ENCODE results near the gene RRBP1. TPM values are rescaled to one million over a fixed set of nuclear protein-coding genes. Genes with fewer than 3 reads are reported as not detected.
A peak's percentile ranks its signal among the peaks of the same experiment; 100 is the strongest.

RRBP1 gene
- total and polyA plus RNA-seq, 2 donors from 2014 or later = 83.4 to 231 TPM

GRCh38 chr20:17637985-17638640, 43.9 kb downstream of the RRBP1 start:
- no peak for TF ChIP-seq CTCF (IDR thresholded peaks at IDR 0.05; ENCODE audit: borderline replicate concordance, extremely low read depth, insufficient read depth)
- Histone ChIP-seq H3K27me3 (ENCODE audit: control insufficient read depth, insufficient read depth, low read length) (no peaks in the 10 kb centered on the region), H3K4me1 (ENCODE audit: control insufficient read depth in 2 of 3, insufficient read depth in 2 of 3, low read depth in 1 of 3, low read length in 3 of 3) (peaks cover 0 to 36% (median 11%) of the 10 kb centered on the region in 3 donors), H3K9me3 (ENCODE audit: control insufficient read depth in 2 of 3, insufficient read depth in 1 of 3, low read length in 3 of 3) (no peaks in the 10 kb centered on the region), H3K27ac (ENCODE audit: low read depth in 2 of 2, low read length in 2 of 2) (no peak overlapping the region), H3K4me3 (ENCODE audit: low read length in 3 of 3) (no peak overlapping the region), H3K9ac (ENCODE audit: low read length in 3 of 3) (no peak overlapping the region), H3K36me3 (ENCODE audit: control insufficient read depth in 2 of 3, insufficient read depth in 3 of 3, low read length in 3 of 3) (peaks cover 2 to 60% (median 30%) of the 10 kb centered on the region in 3 donors)
- FAIRE-seq = no peak
- intact Hi-C loops (cut with DNase I) = no loop called here
- peak in 1 of 5 donors; percentile 45 for DNase-seq

GRCh38 chr20:17637413-17637780, 44.6 kb downstream of the RRBP1 start:
- no peaks in the 10 kb centered on the region for H3K9me3 ChIP-seq (ENCODE audit: control insufficient read depth in 2 of 3, insufficient read depth in 1 of 3, low read length in 3 of 3)
- TF ChIP-seq CTCF (IDR thresholded peaks at IDR 0.05; ENCODE audit: borderline replicate concordance, extremely low read depth, insufficient read depth) = no peak
- no peak overlapping the region for H3K4me3 ChIP-seq (ENCODE audit: low read length in 3 of 3)
- no peaks in the 10 kb centered on the region for H3K27me3 ChIP-seq (ENCODE audit: control insufficient read depth, insufficient read depth, low read length)
- no peak overlapping the region for H3K27ac ChIP-seq (ENCODE audit: low read depth in 2 of 2, low read length in 2 of 2)
- peaks cover 0 to 29% (median 6%) of the 10 kb centered on the region in 3 donors for H3K4me1 ChIP-seq (ENCODE audit: control insufficient read depth in 2 of 3, insufficient read depth in 2 of 3, low read depth in 1 of 3, low read length in 3 of 3)
- peaks cover 4 to 67% (median 36%) of the 10 kb centered on the region in 3 donors for H3K36me3 ChIP-seq (ENCODE audit: control insufficient read depth in 2 of 3, insufficient read depth in 3 of 3, low read length in 3 of 3)
- no peak overlapping the region for H3K9ac ChIP-seq (ENCODE audit: low read length in 3 of 3)
- DNase-seq (peak in 1 of 5 donors; percentile 63), FAIRE-seq (no peak)
- intact Hi-C loops (cut with DNase I) = no loop called here

GRCh38 chr20:17636523-17637412, 45.3 kb downstream of the RRBP1 start:
- DNase-seq (peak; percentile 62 to 87 (median 82)), FAIRE-seq (no peak)
- Histone ChIP-seq H3K9ac (ENCODE audit: low read length in 3 of 3) (no peak overlapping the region), H3K4me1 (ENCODE audit: control insufficient read depth in 2 of 3, insufficient read depth in 2 of 3, low read depth in 1 of 3, low read length in 3 of 3) (peaks cover 0 to 26% (median 3%) of the 10 kb centered on the region in 3 donors), H3K27me3 (ENCODE audit: control insufficient read depth, insufficient read depth, low read length) (no peaks in the 10 kb centered on the region), H3K27ac (ENCODE audit: low read depth in 2 of 2, low read length in 2 of 2) (no peak overlapping the region), H3K4me3 (ENCODE audit: low read length in 3 of 3) (no peak overlapping the region), H3K9me3 (ENCODE audit: control insufficient read depth in 2 of 3, insufficient read depth in 1 of 3, low read length in 3 of 3) (no peaks in the 10 kb centered on the region), H3K36me3 (ENCODE audit: control insufficient read depth in 2 of 3, insufficient read depth in 3 of 3, low read length in 3 of 3) (peaks cover 4 to 68% (median 33%) of the 10 kb centered on the region in 3 donors)
- intact Hi-C loops (cut with DNase I) = no loop called here
- no peak for TF ChIP-seq CTCF (IDR thresholded peaks at IDR 0.05; ENCODE audit: borderline replicate concordance, extremely low read depth, insufficient read depth)
